GM12878 (cell line): ENCODE data around the gene SCNM1. TPM values are rescaled to one million over a fixed set of nuclear protein-coding genes. Genes with fewer than 3 reads are reported as not detected.

Experiments used
- ATAC-seq: fragments of 200-7000 bp; cut with Tn5 transposase; 3 replicates; pipeline ENCODE4 v1.9.1; 2020; ENCODE audit warnings: mild to moderate bottlenecking, moderate library complexity
- BruUV-seq: library from RNA; stranded (reverse); fragments of 400-500 nt; replicated peaks from 2 replicates; lab custom pipeline; 2021; lab: Mats Ljungman, UMichigan
- CTCF ChIA-PET: fragments of 300-600 bp; sonication (Branson Sonifier 250); formaldehyde crosslinking; extraction: SDS; loops from one replicate; lab custom pipeline; 2021; ENCODE audit warnings: inconsistent platforms; lab: Yijun Ruan, JAX
- POLR2A ChIA-PET: fragments of 350-600 bp; formaldehyde crosslinking; extraction: SDS; loops from one replicate; lab custom pipeline; 2021; ENCODE audit warnings: inconsistent platforms; lab: Charles Lee
- RAD21 ChIA-PET: fragments of 300-600 bp; sonication (Branson Sonifier 250); formaldehyde crosslinking; loops from one replicate; lab custom pipeline; 2023; ENCODE audit warnings: antibody characterized with exemption; ENCODE audit not compliant: unreplicated experiment; lab: Charles Lee
- SMC1A ChIA-PET: fragments of 300-600 bp; sonication (Branson Sonifier 250); formaldehyde crosslinking; loops from one replicate; lab custom pipeline; 2023; ENCODE audit not compliant: unreplicated experiment, uncharacterized antibody; lab: Charles Lee
- DNase-seq: peaks from one replicate; pipeline ENCODE4 v3.0.0-alpha.2; 2011; ENCODE audit warnings: low read depth, low spot score
- FAIRE-seq: peaks from 3 replicates; lab custom pipeline; 2011; peaks lifted over from hg19 to GRCh38; lab: Jason Lieb, UNC
- H2AFZ ChIP-seq: 2 replicates; pipeline ENCODE4 v1.6.0; 2011; ENCODE audit warnings: low read depth, low read length, control low read depth; ENCODE audit not compliant: control insufficient read depth
- H3K27ac ChIP-seq: 2 replicates; pipeline ENCODE4 v1.5.1; 2011; ENCODE audit warnings: control low read depth; ENCODE audit not compliant: control insufficient read depth, insufficient read depth
- H3K27me3 ChIP-seq, 2 experiments: replicated peaks in 1 of 2; 2 replicates each; pipeline versions ENCODE4 v1.6.0 to v1.6.1; 2011; ENCODE audit warnings: low read length in 1 of 2; ENCODE audit not compliant: control insufficient read depth in 2 of 2, insufficient read depth in 2 of 2
- H3K36me3 ChIP-seq, 2 experiments: 2 replicates each; pipeline ENCODE4 v1.5.1; 2011; ENCODE audit warnings: low read length in 1 of 2; ENCODE audit not compliant: control insufficient read depth in 2 of 2, insufficient read depth in 2 of 2
- H3K4me1 ChIP-seq: 2 replicates; pipeline ENCODE4 v1.6.1; 2011; ENCODE audit warnings: mild to moderate bottlenecking, low read length, moderate library complexity, mixed read lengths; ENCODE audit not compliant: control insufficient read depth, insufficient read depth
- H3K4me2 ChIP-seq: 2 replicates; pipeline ENCODE4 v1.6.0; 2011; ENCODE audit warnings: control low read depth; ENCODE audit not compliant: control insufficient read depth, insufficient read depth
- H3K4me3 ChIP-seq: fragments of 200-600 bp; sonication (generic); 2 replicates; pipeline ENCODE4 v1.5.1; 2016
- H3K79me2 ChIP-seq: 2 replicates; pipeline ENCODE4 v1.6.0; 2011; ENCODE audit warnings: low read length; ENCODE audit not compliant: control insufficient read depth, insufficient read depth
- H3K9ac ChIP-seq: 2 replicates; pipeline ENCODE4 v1.8.0; 2011; ENCODE audit warnings: low read length, control low read depth, mixed read lengths; ENCODE audit not compliant: control insufficient read depth, insufficient read depth
- H3K9me3 ChIP-seq: replicated peaks from 3 replicates; pipeline ENCODE4 v1.5.1; 2011; ENCODE audit warnings: mild to moderate bottlenecking, low read length; ENCODE audit not compliant: control insufficient read depth, insufficient read depth
- H4K20me1 ChIP-seq: 2 replicates; pipeline ENCODE4 v1.6.0; 2011; ENCODE audit not compliant: control insufficient read depth, insufficient read depth
- ESRRA ChIP-seq: IDR thresholded peaks from 2 replicates; pipeline ENCODE4 v1.6.1; 2012; ENCODE audit warnings: mild to moderate bottlenecking, low read length, improper control_type of control experiment
- HDGF ChIP-seq: fragments of 450-650 bp; IDR thresholded peaks from 2 replicates; pipeline ENCODE4 v1.6.1; 2016; ENCODE audit warnings: antibody characterized with exemption
- IKZF2 ChIP-seq, 2 experiments: fragments of 450-650 bp; IDR thresholded peaks; 2 replicates each; pipeline ENCODE4 v1.6.1; 2017; ENCODE audit warnings: mild to moderate bottlenecking in 2 of 2, moderate library complexity in 2 of 2
- MYC ChIP-seq: IDR thresholded peaks from 2 replicates; pipeline ENCODE4 v1.6.1; 2011; ENCODE audit warnings: mild to moderate bottlenecking, low read length, moderate library complexity, inconsistent platforms; ENCODE audit not compliant: insufficient read depth, insufficient replicate concordance, insufficient read length, severe bottlenecking
- RBBP5 ChIP-seq: fragments of 200-600 bp; sonication (generic); conservative IDR thresholded peaks from 2 replicates; pipeline ENCODE4 v1.6.1; 2016
- WGBS: methylation state at CpG from one replicate; pipeline ENCODE4 v1.1.6; 2016; ENCODE audit warnings: low lambda C conversion rate; ENCODE audit not compliant: insufficient replicate concordance, insufficient coverage; ENCODE audit errors: missing lambda C conversion rate; 5-methylcytosine and 5-hydroxymethylcytosine counted together
- in situ Hi-C: fragments of 300-500 bp; cut with MboI; formaldehyde crosslinking; loops from 9 replicates; pipeline ENCODE4 v1.14.3; 2018; ENCODE audit warnings: mixed read lengths
- intact Hi-C: fragments of 100-400 bp; cut with micrococcal nuclease; formaldehyde crosslinking; loops from one replicate; pipeline ENCODE4 v1.14.2; 2022; ENCODE audit not compliant: unreplicated experiment
- polyA plus RNA-seq, 11 experiments: library from polyadenylated mRNA; depleted of rRNA in 4 of 11; unstranded in 6 of 11; stranded (reverse) in 5 of 11; fragments of >200 nt; fragmentation: Nextera tagmentation in 4 of 11; fragmentation: Illumina TruSeq in 1 of 11; extraction: Ambion mirVana in 4 of 11; extraction: Trizol in 1 of 11; gene quantifications; 1 replicate in 1 of 11; 2 replicates in 10 of 11; pipeline versions ENCODE4 v1.2.1 to v1.2.3, GENCODE V29; 2011 to 2016; ENCODE audit warnings: inconsistent platforms in 2 of 11, missing spikeins in 2 of 11, low read depth in 1 of 11
- total RNA-seq, 4 experiments: library from RNA; depleted of rRNA in 3 of 4; stranded (reverse); fragments of >200 nt in 3 of 4; fragmentation: Illumina TruSeq in 1 of 4; extraction: Trizol in 1 of 4; gene quantifications; 2 replicates each; pipeline versions ENCODE4 v1.2.1 to v1.2.3, GENCODE V29; 2013 to 2021
- TF ChIP-seq, protein P1 (sequence below): fragments of 450-650 bp; formaldehyde crosslinking; IDR thresholded peaks from 2 replicates; pipeline ENCODE4 v1.4.0; 2020; ENCODE audit warnings: mild to moderate bottlenecking, moderate library complexity
- TF ChIP-seq, protein P2 (sequence below): fragments of 450-650 bp; IDR thresholded peaks from 2 replicates; pipeline ENCODE4 v1.6.1; 2017; ENCODE audit warnings: low read depth, mild to moderate bottlenecking, moderate library complexity
- TF ChIP-seq, protein P3 (sequence below): fragments of 450-650 bp; conservative IDR thresholded peaks from 2 replicates; pipeline ENCODE4 v1.6.1; 2017; ENCODE audit warnings: mild to moderate bottlenecking, moderate library complexity
- TF ChIP-seq, protein P4 (sequence below): fragments of 450-650 bp; formaldehyde crosslinking; IDR thresholded peaks from 2 replicates; pipeline ENCODE4 v1.4.0; 2022; ENCODE audit warnings: mild to moderate bottlenecking, moderate library complexity

SCNM1 gene
- total and polyA plus RNA-seq, 10 of the 15 experiments (the other 5 are each of a cell fraction or from before 2014, with no cell fraction given), result 25.8 to 207 (median 76.9) TPM

DNA sequence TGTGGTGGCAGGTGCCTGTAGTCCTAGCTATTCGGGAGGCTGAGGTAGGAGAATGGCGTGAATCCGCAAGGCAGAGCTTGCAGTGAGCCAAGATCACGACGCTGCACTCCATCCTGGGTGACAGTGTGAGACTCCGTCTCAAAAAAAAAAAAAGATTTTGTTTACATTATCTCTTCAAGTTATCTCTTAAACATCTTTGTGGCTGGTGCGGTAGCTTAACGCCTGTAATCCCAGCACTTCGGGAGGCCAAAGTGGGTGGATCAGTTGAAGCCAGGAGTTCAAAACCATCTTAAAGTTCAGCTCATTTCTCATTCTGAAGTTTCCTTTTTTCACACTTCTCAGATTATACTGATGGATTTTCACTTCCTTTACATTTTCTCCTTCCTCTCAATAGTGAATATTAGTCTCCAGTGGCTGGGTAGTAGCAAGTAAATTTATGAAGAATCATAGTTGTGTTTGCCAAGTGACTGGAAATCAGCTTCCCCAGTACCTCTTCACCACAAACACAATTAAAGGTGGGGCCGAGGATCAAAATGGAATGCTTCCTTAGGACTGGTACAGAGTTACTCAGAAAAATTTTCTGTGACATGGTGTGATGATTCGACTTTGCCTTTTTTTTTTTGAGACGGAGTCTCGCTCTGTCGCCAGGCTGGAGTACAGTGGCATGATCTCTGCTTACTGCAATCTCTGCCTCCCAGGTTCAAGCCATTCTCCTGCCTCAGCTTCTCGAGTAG lies 46.2 kb downstream of the SCNM1 start (continued):
- TF ChIP-seq, protein P1, sequence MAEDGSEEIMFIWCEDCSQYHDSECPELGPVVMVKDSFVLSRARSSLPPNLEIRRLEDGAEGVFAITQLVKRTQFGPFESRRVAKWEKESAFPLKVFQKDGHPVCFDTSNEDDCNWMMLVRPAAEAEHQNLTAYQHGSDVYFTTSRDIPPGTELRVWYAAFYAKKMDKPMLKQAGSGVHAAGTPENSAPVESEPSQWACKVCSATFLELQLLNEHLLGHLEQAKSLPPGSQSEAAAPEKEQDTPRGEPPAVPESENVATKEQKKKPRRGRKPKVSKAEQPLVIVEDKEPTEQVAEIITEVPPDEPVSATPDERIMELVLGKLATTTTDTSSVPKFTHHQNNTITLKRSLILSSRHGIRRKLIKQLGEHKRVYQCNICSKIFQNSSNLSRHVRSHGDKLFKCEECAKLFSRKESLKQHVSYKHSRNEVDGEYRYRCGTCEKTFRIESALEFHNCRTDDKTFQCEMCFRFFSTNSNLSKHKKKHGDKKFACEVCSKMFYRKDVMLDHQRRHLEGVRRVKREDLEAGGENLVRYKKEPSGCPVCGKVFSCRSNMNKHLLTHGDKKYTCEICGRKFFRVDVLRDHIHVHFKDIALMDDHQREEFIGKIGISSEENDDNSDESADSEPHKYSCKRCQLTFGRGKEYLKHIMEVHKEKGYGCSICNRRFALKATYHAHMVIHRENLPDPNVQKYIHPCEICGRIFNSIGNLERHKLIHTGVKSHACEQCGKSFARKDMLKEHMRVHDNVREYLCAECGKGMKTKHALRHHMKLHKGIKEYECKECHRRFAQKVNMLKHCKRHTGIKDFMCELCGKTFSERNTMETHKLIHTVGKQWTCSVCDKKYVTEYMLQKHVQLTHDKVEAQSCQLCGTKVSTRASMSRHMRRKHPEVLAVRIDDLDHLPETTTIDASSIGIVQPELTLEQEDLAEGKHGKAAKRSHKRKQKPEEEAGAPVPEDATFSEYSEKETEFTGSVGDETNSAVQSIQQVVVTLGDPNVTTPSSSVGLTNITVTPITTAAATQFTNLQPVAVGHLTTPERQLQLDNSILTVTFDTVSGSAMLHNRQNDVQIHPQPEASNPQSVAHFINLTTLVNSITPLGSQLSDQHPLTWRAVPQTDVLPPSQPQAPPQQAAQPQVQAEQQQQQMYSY (CRISPR knock-in tag), result no peak
- no peak for TF ChIP-seq IKZF2 (IDR thresholded peaks at IDR 0.05)
- TF ChIP-seq, all 136 proteins: peak for 0

DNA sequence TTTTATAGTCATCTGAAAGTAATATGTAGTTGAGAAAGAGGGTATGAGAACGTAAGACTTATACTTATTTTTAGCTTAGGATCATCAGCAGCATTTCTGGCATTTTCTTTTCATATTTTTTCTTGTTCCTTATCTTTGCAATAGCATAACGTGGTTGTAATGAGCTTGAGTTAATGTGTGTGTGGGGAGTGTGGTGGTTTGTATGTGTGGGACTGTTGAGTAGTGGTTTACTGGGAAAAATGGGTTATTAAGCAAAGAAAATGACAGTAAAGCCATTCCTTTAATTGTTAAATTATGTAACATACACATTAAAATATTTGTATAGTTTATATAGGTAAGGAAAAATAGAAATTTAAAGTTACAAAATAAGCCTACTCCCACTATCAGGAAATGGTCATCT lies 47.6 kb downstream of the SCNM1 start:
- Histone ChIP-seq H3K27me3 (no peaks in the 10 kb centered on the region), H3K4me1 (no peaks in the 10 kb centered on the region), H3K79me2 (peaks cover 47% of the 10 kb centered on the region), H3K4me2 (no peak overlapping the region), H3K36me3 (peaks cover 0 to 10% of the 10 kb centered on the region in 2 experiments), H3K4me3 (no peak overlapping the region), H3K27ac (no peak overlapping the region), H3K9me3 (no peaks in the 10 kb centered on the region), H4K20me1 (peaks cover 2% of the 10 kb centered on the region; the same call in 1 of the 2 replicates), H3K9ac (no peak overlapping the region), H2AFZ (no peak overlapping the region)
- ChIA-PET POLR2A (interaction anchor here (1.0 kb wide), 1 partner anchor 24 kb away, joined by 3 read pairs; the partner anchor contains the start of gene VPS72), CTCF (interaction anchor here (1.2 kb wide), 1 partner anchor 9 kb away, joined by 3 read pairs; no protein-coding TSS in a partner anchor), RAD21 (no interaction called here), SMC1A (interaction anchor here (0.9 to 1.0 kb wide), 2 partner anchors 29 to 41 kb away, joined by 3 to 4 read pairs; partner anchors contain the start of gene PSMD4)
- DNase-seq, result no peak
- WGBS, result 50% methylated on average over 2 of the region's 2 CpGs
- in situ Hi-C loops (no loop called here), intact Hi-C loops (no loop called here)
- no peak for ATAC-seq
- no peak for FAIRE-seq
- BruUV-seq, result TSS peak; percentile 12
- TF ChIP-seq, protein P2, sequence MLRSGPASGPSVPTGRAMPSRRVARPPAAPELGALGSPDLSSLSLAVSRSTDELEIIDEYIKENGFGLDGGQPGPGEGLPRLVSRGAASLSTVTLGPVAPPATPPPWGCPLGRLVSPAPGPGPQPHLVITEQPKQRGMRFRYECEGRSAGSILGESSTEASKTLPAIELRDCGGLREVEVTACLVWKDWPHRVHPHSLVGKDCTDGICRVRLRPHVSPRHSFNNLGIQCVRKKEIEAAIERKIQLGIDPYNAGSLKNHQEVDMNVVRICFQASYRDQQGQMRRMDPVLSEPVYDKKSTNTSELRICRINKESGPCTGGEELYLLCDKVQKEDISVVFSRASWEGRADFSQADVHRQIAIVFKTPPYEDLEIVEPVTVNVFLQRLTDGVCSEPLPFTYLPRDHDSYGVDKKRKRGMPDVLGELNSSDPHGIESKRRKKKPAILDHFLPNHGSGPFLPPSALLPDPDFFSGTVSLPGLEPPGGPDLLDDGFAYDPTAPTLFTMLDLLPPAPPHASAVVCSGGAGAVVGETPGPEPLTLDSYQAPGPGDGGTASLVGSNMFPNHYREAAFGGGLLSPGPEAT, result no peak
- no peak for TF ChIP-seq HDGF
- no peak for TF ChIP-seq MYC
- TF ChIP-seq, protein P3, sequence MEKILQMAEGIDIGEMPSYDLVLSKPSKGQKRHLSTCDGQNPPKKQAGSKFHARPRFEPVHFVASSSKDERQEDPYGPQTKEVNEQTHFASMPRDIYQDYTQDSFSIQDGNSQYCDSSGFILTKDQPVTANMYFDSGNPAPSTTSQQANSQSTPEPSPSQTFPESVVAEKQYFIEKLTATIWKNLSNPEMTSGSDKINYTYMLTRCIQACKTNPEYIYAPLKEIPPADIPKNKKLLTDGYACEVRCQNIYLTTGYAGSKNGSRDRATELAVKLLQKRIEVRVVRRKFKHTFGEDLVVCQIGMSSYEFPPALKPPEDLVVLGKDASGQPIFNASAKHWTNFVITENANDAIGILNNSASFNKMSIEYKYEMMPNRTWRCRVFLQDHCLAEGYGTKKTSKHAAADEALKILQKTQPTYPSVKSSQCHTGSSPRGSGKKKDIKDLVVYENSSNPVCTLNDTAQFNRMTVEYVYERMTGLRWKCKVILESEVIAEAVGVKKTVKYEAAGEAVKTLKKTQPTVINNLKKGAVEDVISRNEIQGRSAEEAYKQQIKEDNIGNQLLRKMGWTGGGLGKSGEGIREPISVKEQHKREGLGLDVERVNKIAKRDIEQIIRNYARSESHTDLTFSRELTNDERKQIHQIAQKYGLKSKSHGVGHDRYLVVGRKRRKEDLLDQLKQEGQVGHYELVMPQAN, result no peak
- TF ChIP-seq, protein P4, sequence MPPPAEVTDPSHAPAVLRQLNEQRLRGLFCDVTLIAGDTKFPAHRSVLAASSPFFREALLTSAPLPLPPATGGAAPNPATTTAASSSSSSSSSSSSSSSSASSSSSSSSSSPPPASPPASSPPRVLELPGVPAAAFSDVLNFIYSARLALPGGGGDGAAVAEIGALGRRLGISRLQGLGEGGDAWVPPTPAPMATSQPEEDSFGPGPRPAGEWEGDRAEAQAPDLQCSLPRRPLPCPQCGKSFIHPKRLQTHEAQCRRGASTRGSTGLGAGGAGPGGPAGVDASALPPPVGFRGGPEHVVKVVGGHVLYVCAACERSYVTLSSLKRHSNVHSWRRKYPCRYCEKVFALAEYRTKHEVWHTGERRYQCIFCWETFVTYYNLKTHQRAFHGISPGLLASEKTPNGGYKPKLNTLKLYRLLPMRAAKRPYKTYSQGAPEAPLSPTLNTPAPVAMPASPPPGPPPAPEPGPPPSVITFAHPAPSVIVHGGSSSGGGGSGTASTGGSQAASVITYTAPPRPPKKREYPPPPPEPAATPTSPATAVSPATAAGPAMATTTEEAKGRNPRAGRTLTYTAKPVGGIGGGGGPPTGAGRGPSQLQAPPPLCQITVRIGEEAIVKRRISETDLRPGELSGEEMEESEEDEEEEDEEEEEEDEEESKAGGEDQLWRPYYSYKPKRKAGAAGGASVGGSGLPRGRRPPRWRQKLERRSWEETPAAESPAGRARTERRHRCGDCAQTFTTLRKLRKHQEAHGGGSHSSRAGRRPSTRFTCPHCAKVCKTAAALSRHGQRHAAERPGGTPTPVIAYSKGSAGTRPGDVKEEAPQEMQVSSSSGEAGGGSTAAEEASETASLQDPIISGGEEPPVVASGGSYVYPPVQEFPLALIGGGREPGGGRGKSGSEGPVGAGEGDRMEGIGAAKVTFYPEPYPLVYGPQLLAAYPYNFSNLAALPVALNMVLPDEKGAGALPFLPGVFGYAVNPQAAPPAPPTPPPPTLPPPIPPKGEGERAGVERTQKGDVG, result no peak
- TF ChIP-seq ESRRA, result no peak
- TF ChIP-seq RBBP5, result no peak
